ENCODE measurements around the gene SBNO1.
"Not testable (repeated sequence)": the region's sequence is repeated elsewhere in the genome, so short reads cannot be mapped to it uniquely, and the experiment has no call there.

Gene SBNO1

GRCh38 chr12:123388951-123389559 lies 24.4 kb upstream of the SBNO1 start:
- no peak for DNase-seq (ENCODE audit: low read depth)

DNA sequence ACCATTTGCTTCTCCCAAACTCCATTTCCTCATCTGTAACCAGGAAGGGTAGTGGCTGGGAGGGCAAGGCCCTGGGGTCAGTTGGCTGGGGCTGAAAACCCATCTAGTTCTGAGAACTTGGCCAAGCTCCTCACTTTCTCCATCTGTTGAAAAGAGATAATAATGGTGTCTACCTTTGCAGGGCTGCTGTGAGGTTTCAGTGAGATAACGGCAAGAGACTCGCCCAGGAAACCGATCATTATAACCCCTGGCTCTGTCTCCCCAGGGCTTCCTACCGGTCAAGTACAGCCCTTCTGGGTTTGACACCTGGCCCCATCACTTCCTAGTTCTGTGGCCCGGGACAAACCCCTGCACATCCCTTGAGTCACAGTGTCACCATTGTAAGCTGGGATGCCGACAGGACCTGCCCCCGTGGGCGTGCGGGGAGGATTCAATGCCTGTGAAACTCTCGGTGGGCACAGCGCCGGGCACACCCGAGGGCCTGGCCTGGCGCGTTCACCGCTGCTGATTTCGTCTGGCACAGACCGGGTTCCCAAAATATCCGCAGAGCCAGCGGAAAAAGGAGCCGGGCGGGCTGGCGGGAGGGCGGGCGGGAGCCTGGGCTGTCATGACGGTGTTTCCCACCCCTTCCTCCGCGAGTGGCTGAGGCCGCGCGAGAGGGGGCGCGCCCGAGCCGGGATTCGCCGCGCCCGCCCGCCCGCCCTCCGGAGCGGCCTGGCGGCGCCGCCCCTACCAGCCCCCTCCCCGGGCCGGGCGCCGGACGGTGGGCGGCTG lies 23.7 kb upstream of the SBNO1 start:
- DNase-seq (ENCODE audit: low read depth): peak; percentile 51

DNA sequence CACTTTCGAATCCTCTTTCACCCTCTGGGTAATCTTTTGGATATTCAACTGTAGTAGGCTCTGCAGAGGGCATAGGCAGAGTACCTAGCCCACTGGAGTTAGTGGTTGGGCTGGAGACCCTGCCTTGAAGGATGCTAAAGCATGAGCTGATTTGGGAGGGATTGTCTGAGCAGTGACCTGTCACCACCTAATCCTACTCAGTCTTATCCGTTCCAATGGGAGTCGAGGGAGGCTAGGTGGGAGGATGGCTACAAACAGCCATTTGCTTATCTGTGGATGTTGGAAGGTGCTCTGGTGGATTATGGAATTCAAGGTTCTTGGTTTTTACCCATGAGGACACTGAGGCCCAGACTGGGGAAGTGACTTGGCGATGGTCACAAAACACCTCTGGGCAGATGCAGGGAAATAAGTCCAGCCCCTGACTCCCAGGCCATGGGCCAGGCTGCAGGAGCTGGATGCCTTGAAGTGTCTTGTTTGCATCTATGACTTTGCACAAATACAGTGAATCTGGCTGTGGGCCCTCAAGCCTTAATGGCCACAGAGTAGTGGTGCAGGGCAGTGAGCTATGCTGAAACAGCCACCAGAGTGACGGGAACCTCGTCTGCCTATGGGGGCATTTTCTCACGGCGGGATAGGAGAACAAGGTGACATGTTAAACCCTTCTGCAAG lies 23.0 kb upstream of the SBNO1 start:
- DNase-seq (ENCODE audit: low read depth): no peak

DNA sequence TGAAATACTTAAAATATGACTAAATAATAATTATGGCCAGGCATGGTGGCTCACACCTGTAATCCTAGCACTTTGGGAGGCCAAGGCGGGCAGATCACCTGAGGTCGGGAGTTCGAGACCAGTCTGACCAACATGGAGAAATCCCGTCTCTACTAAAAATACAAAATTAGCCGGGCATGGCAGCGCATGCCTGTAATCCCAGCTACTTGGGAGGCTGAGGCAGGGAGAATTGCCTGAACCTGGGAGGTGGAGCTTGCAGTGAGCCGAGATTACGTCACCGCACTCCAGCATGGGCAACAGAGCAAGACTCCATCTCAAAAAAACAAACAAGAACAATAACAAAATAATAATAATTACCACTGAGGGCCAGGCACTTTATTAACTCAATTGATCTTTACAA lies 20.9 kb upstream of the SBNO1 start:
- not testable (repeated sequence) for DNase-seq (ENCODE audit: low read depth)

DNA sequence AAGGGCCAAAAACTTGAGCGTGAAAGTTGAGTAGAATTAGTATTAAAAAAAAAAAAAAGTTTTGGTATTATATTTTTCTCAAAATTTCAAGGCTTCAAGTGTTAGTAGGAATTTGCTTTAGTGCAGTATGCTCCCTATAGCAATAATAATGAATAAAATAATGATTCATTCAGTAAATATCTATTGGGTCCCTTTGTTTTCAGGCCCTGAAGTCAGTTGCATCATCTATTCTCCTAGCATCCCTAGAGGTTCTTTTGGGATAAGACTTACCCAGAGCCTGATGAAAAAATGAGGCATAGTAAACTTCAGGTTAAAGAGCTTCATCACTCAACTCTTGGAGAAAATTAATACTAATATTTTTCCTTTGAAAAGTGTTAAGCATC lies 20.3 kb upstream of the SBNO1 start:
- DNase-seq (ENCODE audit: low read depth): no peak

DNA sequence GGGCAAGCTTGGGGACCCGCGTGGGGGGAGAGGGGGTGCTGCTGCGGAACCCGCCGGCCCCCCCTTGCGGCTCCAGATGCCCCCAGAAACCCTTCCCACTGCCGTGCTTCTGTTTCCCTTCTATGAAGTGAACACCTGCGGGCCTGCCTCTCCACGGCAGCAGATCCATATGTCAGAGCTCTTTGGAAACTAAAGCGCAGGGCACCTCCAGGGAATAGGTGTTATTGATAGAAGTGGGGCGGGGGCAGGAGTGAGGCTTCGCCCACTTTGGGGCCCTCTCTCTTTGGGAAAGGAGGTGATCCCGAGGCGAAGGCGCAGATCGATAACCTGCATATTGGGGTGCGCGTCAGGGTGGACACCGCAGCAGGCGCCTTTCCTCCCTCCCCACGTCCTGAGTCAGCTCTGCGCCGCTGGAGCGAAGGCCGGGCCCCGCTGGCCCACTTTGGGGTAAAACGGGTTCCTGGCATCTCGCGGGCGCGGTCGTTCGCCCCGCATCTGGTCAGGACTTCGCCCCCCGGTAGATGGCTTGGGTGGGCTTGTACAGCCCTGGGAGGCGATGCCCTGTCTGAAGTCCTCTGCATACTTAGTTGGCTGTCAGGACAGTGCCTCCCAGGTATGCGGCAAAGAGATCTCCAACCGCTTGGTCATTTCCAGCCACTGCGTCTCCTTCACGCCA lies 19.8 kb upstream of the SBNO1 start:
- DNase-seq (ENCODE audit: low read depth): no peak

GRCh38 chr12:123382684-123383083 lies 18.0 kb upstream of the SBNO1 start:
- no peak for DNase-seq (ENCODE audit: low read depth)

DNA sequence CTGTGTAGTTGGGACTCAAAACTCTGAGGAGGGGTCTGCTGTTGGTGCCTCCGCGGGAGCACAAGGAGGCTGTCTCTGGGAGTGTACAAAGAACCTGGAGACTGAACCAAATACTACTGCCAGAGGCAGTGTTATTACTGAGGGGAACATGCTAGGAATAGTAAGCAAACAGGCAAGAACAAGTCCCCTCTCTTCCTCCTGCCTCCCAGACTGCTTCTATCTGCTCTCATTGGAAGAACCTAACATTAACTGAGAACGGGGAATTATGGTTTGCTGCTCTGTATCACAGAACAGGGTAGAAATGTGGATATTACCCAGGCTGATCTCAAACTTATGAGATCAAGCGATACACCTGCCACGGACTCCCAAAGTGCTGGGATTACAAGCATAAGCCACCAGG lies 14.7 kb upstream of the SBNO1 start:
- DNase-seq (ENCODE audit: low read depth): no peak

DNA sequence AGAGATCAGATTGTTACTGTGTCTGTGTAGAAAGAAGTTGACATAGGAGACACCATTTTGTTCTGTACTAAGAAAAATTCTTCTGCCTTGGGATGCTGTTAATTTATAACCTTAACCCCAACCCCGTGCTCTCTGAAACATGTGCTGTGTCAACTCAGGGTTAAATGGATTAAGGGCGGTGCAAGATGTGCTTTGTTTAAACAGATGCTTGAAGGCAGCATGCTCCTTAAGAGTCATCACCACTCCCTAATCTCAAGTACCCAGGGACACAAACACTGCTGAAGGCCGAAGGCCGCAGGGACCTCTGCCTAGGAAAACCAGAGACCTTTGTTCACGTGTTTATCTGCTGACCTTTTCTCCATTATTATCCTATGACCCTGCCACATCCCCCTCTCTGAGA lies 7.8 kb upstream of the SBNO1 start:
- DNase-seq (ENCODE audit: low read depth): not testable (repeated sequence)

GRCh38 chr12:123371667-123372368 lies 7.2 kb upstream of the SBNO1 start:
- DNase-seq (ENCODE audit: low read depth): not testable (repeated sequence)

GRCh38 chr12:123369229-123369628 lies 4.6 kb upstream of the SBNO1 start:
- no peak for DNase-seq (ENCODE audit: low read depth)

DNA sequence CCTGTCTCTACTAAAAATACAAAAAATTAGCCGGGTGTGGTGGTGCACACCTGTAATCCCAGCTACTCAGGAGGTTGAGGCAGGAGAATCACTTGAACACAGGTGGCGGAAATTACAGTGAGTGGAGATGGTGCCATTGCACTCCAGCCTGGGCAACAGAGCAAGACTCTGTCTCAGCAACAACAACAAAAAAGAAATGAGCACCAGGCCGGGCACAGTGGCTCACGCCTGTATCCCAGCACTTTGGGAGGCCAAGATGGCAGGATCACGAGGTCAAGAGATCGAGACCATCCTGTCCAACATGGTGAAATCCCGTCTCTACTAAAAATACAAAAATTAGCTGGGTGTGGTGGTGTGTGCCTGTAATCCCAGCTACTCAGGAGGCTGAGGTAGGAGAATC lies 3.8 kb upstream of the SBNO1 start:
- not testable (repeated sequence) for DNase-seq (ENCODE audit: low read depth)

GRCh38 chr12:123367511-123367910 lies 2.9 kb upstream of the SBNO1 start:
- DNase-seq (ENCODE audit: low read depth): no peak

DNA sequence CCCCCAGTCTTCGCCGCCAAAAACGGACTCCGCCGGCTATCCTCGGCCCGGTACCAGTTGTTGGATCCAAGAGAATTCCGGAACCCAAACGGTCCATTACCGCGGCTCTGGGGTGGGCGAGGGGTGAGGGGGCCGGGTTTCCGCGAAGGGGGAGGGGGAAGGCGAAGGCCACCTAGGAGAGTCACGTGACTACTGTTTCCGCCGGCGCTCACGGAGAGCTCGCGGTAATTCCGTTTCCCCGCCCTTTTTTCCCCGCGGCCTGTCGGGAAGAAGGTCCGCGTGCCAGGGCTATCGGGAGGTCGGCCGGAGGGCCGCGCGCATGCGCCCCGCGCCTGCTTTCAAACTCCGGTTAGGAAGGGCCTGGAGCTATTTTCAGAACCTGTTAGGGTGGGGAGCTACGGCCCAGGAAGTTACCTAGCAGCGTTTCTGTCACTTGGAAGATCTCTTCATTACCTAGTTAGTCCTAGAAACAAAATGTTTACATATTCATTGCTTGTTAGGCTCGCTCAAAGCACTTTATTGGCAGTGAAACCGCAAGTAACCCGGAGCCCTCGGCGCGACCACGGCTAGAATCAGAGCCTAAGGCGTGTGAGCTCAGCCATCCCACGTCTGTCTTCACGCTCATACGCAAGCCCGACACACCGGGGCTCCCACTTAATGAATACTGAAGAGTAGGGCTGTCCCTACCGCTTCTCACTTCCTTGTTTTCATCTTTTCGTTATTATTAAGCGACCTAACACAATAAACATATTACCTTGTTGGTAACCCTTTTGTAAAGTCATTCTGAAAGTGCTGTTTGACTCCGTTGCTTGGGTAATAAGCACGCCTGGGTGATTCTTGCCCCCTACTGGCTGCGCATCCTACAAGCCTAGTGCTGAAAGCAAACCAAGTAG lies 624 bp upstream of the SBNO1 start:
- peak; percentile 87 for DNase-seq (ENCODE audit: low read depth)

DNA sequence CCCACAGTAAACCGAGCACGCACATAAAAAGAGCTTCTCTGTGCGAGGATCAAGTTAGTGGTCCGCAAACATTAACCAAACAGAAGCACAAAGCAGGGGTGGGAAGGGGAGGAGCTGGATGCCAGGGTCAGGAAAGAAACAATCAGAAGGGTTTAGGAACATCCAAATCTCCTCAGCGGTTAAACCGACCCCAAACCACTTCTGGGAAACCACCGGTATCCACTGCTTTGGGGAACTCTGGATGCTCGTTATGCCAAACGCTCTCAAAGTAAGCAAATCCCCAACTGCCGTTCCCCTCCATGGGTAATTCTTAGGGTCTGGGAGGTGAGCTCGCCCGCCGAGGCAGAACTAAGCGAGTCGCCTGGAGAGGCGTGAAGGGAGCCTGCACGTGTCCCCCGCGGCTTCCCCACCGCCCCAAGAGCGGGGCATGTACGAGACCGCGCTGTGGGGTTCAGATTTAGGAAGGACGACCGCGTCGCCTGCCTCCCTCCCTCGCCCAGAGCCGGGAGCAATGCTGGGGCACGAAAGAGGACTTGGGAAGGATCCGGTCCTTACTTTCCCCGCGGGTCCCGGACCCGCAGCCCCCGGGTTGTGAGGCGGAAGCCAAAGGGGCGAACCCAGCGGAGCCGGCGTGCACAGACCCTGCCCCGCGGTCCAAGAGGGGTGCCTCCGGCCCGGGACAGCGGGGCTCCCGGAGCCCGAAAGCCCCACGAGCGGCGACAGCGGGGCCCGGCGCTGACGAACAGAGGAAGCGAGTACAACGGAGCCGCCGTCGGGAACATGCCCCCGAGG lies 711 bp downstream of the SBNO1 start:
- DNase-seq (ENCODE audit: low read depth): no peak

DNA sequence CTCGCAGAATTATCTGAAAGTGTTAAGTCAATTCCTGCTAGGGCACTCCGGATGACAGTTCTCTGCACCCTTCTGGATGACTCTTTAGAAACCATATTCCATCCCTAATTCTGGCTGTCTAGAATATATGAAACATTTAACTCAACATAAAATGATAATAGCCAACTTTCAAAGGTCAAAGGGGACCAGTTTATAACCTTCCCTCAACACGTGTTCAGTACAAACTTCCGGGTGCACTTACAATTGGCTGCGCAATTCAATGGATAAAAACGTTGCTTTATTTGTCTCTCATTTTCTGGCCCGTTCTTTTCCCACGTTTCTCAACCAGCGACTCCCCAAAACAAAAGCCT lies 1.3 kb downstream of the SBNO1 start:
- DNase-seq (ENCODE audit: low read depth): no peak

GRCh38 chr12:123358035-123358434 lies 6.6 kb downstream of the SBNO1 start:
- DNase-seq (ENCODE audit: low read depth): no peak

DNA sequence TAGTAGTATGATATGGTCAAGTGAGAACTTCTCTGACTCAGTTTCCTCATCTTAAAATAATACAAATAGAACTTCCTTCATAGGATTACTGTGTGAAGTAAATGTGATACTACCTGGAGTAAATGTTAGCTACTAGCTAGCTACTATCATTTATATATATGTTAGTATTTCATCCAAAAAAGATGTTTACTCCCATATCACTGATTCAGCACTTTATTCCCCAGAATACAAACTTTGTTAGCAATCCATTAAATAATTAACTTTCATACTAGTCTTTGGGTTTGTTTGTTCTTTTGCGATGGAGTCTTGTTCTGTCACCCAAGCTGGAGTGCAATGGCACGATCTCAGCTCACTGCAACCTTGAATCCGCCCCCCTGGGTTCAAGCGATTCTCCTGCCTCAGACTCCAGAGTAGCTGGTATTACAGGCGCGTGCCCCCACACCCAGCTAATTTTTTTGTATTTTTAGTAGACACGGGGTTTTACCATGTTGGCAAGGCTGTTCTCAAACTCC lies 8.4 kb downstream of the SBNO1 start:
- no peak for DNase-seq (ENCODE audit: low read depth)

GRCh38 chr12:123354600-123354999 lies 10.0 kb downstream of the SBNO1 start:
- DNase-seq (ENCODE audit: low read depth): no peak

DNA sequence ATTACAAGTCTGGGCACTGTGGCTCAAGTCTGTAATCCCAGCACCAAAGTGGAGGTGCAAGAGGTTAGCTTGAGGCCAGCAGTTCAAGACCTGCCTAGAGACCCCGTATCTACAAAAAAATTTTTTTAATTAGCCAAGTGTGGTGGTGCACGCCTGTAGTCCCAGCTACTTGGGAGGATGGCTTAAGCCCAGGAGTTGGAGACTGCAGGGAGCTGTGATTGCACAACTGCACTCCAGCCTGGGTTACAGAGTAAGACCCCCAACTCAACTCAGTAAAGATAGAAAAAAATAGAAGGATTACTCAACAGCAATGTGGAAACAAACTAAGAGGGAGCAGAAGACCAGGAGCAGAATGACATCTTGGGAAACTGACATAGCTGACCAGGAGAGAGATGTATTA lies 13.3 kb downstream of the SBNO1 start:
- no peak for DNase-seq (ENCODE audit: low read depth)
